ENCODE results near the gene CHKA. TPM values are rescaled to one million over a fixed set of nuclear protein-coding genes. Genes with fewer than 3 reads are reported as not detected.

CHKA gene
- total RNA-seq, 1 donor from 2014 or later = 10.6 TPM

DNA sequence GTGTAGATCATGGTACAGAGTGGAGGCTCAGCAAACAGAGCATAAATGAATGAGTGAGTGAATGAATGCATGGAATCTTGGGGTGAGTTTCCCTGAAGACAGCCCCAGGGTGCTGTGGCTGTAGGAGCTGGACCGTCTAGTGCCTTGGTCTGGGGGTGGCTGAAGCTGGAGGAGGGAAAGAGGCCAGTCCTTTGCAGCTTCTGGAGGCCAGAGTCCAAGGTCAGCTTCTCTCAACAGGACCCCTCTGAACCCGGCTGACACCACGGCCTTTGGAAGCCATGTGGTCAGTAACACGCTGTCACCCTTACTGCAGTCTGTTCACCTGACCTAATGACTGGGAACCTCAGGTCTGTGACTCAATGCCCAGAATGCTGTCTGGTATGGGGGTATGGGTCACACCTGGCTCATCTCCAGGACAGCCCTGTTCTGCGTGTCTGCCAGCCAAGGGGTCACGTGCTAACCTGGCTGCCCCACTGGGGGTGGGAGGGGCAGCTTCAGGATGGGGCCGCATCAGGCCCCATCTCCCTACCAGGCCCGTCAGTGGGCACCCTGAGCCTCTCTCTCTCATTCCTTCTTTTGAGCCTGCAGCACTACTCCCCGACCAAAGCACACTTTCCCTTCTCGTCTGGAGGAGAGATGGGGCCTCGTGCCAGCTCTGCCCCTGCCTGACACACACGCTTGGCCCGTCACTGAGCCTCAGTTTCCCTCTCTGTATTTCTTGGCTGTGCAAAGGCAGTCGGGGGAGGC is 24.1 kb upstream of the CHKA start:
- no peak for DNase-seq
- intact Hi-C loops (cut with micrococcal nuclease) = no loop called here
- peak; percentile 1 for ATAC-seq

DNA sequence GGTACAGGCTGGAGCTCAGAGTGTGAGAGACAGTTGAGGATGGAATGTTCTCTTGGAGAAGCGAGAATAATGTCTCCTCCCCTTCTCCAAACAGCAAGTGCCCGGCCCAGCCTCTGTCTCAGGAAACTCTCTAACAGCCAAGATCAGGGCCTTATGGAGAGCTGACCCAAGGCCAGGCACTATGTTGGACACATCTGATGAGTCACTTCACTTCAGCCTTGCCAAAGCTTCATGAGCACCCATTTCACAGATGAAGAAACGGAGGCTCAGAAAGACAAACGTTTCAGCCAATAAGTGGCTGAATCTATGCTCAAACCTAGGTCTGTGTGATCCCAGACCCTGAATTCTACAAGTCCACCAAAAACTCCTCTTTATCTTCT is 22.1 kb upstream of the CHKA start:
- ATAC-seq (no peak), DNase-seq (no peak)
- intact Hi-C loops (cut with micrococcal nuclease) = no loop called here

DNA sequence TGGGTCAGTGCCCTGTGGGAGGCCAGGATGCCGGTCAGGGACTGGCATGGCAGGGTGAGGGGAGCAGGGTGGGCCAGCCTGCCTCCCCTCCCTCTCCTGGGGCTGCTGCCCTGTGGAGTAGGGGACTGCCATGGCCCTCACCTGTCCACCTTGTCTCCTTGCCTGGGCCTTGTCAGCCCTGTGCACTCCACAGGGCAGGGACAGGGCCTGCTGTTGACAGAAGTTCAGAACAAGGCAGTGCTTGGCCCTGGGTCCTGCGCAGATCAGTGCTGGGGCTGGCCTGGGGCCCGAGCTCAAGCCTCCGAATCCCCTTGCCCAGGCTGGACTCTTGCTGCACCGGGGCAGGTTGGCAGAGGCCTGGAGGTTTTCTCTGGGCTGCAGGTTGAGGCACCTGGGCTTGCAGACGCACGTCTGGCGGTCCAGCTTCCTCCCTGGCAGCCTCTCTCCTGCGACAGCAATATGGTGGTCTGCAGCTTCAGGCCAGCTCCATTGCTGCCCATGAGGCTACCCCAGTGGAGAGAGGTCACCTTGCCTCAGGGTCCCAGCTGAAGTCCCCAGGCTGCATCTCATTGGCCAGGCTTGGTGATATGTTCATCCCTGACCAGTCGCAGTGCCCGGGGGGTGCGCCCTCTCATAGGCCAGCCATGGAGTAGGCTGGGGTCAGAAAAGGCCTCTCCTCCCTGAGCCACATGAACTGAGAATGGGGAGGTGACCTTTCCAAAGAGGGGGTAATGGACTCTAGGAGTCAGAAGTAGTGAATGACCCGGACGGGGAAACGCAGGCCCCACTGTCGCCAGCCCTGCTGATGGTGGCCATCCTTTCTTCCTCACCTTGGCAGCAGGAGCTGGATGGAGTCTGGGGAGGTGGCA is 21.5 kb upstream of the CHKA start:
- DNase-seq (no peak), ATAC-seq (no peak)
- intact Hi-C loops (cut with micrococcal nuclease) = no loop called here

DNA sequence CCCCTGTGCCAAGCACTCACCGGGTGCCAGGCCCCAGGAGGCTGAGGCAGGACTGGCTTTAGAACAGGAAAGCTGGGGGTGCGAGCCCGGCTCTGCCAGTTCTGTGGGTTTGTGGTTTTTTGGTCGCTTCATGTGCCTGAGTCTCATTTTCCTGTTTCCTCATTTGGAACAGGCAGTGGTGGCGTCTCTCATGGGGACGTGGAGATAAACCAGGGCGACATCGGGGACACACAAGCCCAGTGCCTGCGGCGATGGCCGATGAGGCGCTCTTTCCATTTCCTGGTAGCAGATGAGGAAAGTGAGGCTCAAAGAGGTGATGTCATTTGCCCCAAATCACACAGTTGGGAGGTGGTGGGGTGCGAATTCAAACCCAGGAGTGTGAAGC is 20.8 kb upstream of the CHKA start:
- DNase-seq (peak; percentile 58), ATAC-seq (peak; percentile 13)
- intact Hi-C loops (cut with micrococcal nuclease) = no loop called here

DNA sequence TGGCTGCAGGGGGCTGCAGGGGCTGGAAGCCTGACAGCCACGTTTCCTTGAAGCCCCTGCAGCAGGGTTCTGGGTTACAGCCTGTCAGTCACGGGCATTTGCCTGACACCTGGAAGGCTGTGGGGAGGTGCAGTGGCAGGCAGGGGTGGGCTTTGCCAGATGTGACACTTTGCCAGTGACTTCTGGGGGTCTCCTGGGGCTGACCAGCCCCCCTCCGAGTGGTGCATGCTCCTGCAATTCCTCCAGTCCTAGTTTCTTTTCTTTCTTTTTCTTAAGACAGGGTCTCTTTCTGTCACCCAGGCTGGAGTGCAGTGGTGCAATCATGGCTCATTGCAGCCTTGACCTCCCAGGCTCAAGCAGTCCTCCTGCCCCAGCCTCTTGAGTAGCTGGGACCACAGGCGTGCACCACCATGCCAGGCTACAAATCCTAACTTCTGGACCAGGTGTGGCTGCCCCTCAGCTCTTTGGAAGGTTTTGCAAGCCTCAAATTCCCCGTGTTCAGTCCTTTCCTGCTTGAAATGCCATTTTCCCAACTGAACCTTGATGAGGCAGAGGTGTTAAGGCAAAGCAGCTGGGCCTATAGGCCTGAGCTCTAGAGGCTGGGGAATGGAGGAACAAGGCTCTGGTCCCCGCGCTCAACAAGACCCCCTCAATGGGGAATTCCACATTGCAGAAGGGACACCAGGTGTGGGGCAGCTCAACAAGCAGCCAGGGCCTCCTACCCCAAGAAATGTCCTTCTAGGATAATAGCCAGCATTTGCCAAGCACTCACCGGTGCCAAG is 20.2 kb upstream of the CHKA start:
- intact Hi-C loops (cut with micrococcal nuclease) = no loop called here
- ATAC-seq (no peak), DNase-seq (no peak)

DNA sequence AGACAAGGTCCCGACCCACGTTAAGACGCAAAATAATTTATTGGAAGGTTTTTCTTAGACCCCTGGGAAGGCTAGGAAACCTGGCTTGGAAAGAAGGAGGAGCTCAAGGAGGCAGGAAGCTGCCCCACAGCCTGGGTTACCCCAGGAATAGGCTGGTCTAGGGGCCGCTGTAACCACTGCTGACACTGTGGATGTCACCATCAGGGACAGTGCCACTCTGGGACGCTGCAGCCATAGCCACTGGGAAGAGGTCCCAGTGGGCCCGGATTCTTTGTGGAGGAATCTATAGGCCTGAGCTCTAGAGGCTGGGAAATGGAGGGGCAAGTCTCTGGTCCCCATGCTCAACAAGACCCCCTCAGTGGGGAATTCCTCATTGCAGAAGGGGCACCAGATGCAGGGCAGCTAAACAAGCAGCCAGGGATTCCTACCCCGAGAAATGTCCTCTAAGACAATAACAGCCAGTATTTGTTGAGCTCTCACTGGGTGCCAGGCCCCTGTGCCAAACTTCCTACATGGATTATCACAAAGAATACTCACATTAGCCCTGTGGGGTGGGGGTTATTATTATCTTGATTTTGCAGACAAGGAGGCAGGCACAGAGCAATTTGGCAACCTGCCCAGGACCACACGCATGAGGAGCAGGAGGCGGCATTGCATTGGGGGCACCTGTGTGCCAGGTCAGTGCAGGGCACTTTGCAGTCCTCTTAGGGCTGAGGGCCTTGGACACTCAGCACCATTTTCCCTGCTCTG is 19.5 kb upstream of the CHKA start:
- intact Hi-C loops (cut with micrococcal nuclease) = no loop called here
- DNase-seq (no peak), ATAC-seq (no peak)

DNA sequence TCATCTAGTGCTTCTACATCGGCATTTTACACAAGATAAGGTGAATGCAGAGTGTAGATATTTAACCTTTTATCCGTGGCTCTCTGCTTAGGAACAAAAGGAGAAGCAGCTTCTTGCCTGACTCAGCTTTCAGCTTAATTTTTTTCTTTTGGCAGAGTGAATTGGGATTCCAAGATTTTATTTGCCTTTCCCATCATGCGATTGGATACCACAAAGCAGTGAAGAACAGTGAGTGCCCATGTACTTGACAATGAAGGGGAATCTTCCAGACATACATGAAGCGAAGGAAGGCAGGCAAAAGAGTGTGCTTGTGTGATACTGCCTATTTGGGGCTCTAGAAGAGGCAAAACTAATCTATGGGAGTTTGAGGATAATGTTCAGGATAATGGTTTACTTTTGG is 17.0 kb upstream of the CHKA start:
- intact Hi-C loops (cut with micrococcal nuclease) = no loop called here
- DNase-seq = no peak
- no peak for ATAC-seq

DNA sequence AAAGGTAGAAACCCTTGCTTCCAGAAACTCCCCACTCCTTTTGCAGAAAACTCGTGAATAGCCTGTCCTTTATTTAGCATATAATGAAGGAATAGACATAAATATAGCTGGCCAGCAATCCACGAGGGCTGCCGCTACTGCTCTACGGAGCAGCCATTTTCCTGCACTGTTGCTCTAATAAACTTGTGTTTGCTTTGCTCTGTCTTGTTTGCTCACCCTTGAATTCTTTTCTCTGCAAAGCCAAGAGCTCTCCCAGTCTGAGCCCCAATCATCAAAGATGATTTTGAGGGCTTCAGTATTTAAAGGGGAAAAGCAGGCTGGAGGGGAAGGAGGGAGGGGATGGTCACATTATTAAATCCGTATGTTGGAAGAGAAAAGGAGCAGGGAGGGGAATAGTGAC is 16.6 kb upstream of the CHKA start:
- ATAC-seq (no peak), DNase-seq (no peak)
- intact Hi-C loops (cut with micrococcal nuclease) = no loop called here

DNA sequence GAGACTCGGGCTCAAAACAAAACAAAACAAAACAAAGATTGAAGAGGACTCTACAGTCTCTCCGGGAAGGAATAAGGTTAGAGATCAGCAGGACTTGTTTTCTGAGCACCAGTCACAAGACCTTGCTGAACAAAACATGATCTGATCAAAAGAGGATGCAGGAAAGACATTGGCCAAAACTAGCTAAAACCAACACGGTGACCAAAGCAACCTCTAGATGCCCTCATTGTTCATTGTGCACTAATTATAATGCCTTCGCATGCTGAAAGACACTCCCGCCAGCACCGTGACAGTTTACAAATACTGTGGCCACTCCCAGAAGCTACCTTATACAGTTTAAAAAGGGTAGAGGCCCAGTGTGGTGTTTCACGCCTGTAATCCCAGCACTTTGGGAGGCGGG is 15.7 kb upstream of the CHKA start:
- intact Hi-C loops (cut with micrococcal nuclease) = no loop called here
- DNase-seq (no peak), ATAC-seq (no peak)

DNA sequence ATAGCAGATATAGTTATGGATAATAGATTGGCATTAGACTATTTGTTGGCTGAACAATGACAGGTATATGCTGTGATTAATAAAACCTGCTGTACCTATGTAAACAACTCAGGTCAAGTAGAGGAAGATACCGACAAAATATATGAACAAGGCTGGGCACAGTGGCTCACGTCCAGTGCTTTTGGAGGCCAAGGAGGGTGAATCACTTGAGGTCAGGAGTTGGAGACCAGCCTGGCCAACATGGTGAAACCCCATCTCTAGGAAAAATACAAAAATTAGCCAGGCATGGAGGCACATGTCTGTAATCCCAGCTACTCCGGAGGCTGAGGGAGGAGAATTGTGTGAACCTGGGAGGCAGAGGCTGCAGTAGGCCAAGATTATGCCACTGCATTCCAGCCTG is 14.0 kb upstream of the CHKA start:
- intact Hi-C loops (cut with micrococcal nuclease) = no loop called here
- ATAC-seq (no peak), DNase-seq (no peak)

DNA sequence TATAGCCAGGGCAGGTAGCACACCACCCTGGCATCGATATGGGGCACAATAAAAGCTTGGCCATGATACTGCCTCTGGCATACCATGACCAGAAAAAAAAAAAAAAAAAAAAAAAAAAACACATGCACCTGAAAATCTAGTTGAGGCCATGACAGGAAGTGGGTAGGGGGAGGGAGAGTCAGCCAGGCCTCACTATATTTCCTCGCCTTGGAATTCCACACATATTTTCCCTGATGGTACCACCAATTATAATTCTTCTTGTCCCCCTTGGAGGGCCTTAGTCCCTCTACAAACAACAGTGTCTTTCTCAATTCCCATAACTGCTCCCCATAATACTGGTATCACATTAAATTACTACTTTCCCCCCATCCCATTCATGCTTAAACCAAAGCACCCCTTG is 12.6 kb upstream of the CHKA start:
- no peak for DNase-seq
- ATAC-seq = no peak
- intact Hi-C loops (cut with micrococcal nuclease) = no loop called here

DNA sequence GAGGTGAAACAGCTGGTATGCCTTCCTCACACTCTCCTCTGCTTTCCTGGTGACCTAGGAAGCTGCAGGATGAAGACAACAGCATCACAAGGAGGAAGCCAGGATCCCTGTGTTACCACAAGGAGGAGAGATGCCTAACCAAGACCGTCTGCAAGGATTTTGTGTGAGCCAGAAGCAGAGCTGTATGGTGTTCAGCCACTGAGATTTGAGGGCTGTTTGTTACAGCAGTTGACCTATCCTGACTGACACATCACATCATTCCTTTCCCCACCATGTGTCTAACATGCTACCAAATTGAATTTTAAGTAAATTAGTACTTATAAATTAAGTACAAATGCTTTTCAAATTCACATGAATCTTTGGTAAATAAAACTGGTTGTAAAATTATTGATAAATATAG is 8.9 kb upstream of the CHKA start:
- ATAC-seq (no peak), DNase-seq (no peak)
- intact Hi-C loops (cut with micrococcal nuclease) = no loop called here

DNA sequence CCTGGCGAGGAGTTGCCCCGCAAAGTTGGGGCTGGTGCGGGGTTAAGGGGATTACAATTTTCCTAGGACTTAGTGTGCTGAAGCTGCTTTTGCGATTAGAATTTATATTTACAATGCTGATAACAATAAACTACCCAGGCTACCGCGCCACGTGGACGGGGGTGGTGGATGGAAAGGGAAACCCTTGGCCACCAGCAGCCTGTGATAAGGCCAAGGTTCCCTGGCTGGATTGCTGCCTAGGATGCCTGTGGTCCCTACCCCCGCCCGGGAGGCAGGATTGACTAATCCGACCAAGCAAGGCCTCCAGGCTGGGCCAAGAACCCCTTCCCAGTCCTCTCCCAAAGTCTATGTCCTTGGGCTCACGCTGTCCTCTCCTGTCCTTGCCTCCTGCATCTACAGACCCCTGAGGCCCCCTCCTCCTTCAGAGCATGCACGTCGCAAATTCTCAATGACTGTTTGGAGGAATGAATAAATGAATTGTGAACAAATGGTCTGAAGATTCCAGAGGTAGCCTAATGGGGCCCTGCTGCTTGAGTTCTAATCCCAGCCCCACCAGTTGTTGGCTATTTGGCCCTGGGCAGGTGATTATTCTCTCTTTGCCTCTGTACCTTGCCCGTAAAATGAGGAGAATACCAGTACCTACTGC is 7.6 kb upstream of the CHKA start:
- ATAC-seq (peak; percentile 83), DNase-seq (peak; percentile 71)
- intact Hi-C loops (cut with micrococcal nuclease) = no loop called here

DNA sequence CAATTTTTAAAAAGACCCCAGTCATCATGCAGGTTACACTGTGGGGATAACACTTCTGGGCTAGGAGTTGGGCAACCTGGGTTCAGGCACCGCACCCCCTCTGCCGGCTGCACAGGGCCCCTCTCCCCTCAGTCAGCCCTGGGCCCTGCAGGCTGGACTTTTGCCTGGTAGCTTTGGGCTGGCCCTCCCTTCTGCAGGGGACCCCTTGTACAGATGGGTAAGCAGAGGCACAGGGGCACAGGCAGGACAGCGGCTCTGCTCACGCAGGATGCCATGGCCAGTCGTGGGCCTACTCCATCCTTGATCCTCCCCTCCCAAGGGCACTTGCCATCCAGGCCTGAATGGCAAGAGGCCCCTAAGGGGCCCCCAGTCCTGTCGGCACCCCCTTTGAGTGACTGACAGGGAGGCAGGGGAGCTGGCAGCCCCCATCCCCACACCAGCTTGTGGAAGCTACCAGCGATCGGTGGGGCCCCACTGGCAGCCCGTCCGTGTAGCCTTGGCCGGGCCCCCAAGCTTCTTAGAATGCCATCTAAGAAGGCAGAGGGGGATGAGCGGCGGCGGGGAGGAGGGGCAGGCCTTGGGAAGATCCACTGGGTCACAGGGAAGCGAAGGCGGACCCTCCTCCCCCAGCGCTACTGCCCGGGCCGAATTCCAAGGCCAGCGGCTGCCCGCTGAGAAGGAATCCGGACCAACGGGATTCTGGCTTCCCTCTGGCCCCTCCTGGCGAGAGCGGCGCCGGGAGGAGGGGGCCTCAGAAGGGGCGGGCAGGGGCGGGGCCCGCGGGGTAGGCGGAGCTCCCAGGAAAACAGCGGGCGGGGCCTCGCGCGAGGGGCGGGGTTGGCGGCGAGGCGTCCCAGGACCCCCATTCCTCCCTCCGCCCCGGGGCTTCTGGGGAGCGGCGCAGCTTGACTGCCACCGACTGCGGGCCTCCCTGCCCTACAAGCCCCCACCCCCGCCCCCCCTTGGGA is 6.8 kb upstream of the CHKA start:
- ATAC-seq (peak; percentile 83), DNase-seq (peak; percentile 67)
- intact Hi-C loops (cut with micrococcal nuclease) = no loop called here

DNA sequence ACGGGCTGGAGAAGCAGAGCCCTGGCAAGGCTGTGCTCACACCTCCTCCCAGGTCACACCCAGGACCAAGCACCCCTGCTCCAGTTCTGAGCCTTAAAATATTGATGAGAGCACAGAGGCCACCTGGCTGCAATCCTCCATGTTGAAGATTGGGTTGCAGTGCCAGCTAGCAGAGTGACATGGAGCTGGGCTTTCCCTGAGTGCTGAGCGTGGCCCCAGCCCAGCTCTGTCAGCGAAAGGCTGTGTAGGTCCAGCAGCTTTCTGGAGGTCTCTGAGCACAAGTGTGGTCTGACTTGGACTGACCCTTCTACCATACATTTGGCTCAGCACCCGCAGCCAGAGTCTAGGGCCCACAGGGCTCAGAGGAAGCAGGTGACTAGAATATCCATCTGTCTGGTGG is 4.0 kb upstream of the CHKA start:
- ATAC-seq (no peak), DNase-seq (no peak)
- intact Hi-C loops (cut with micrococcal nuclease) = no loop called here

DNA sequence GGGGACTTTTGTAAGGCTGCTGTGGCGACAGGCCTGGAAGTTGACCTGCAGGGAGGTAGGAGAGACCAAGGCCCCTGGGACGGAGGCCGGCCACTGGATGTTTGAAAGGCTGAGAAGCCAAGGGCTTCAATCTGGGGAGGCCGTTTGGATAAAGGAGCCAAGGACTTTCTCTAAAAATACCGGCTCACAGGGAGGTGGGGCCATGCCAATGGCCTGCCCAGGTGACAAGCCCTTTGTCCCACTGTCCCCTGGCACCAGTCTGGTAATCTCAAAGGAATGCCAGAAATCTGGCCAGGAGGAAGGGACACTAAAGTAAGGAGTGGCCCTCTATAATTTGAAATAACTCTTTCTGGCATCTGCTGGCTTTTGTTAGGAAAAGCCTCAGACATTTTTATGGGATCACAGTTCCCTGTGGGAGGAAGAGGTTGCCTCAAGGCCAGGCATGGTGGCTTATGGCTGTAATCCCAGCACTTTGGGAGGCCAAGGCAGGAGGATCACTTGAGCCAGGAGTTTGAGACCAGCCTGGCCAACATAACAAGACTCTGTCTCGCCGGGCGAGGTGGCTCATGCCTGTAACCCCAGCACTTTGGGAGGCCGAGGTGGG is 1.9 kb upstream of the CHKA start:
- ATAC-seq (peak; percentile 36), DNase-seq (peak; percentile 69)
- intact Hi-C loops (cut with micrococcal nuclease) = no loop called here

DNA sequence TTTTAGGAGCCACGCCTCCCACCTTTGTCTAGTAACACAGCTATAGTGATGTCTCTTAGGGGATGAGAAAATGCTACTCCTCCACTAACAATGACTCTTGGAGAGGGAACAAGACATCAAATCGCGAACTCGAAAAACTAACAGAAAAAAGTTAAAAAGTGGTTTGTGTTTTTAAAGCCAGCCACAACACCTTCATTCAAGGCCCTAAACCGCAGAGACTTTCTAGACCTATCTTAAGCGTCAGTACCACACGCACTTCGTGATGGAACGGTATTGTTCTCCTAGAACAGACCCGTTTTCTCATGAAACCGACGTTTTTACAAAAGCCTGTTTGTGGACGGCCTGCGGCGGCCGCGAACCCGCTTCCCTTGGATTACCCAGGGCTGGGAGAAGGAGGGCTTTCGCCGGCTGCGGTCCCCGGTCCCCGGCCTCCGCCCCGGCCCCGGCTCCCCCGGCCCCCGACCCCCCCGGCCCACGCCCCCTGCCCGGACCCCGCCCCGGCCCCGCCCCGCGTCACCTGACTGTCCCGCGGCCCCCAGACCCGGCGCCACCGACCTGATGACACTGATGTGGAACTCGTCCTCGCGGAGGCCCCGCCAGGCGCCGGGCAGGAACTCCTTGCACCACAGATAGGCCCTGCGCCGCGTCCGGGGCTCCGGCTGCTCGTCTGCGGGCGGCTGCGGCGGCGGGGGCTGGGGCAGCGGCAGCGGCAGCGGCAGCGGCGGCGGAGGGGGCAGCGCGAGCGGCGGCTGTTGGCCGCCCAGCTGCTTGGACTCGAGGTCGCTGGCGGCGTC is 718 bp downstream of the CHKA start:
- DNase-seq (peak; percentile 75), ATAC-seq (no peak)
- intact Hi-C loops (cut with micrococcal nuclease) = no loop called here
